Suprapubic skin (tissue), 4 donors: ENCODE results near the gene ARFRP1. TPM values are rescaled to one million over a fixed set of nuclear protein-coding genes. Genes with fewer than 3 reads are reported as not detected.

ENCODE experiments used
- DNase-seq, 2 donors: peaks; one replicate each; pipeline ENCODE4 v3.0.0-alpha.2; 2019; ENCODE audit warnings: low spot score in 2 of 2
- H3K27ac ChIP-seq: fragments of 200-600 bp; sonication (generic); one replicate; pipeline ENCODE4 v1.5.1; 2019
- H3K27me3 ChIP-seq: fragments of 200-600 bp; sonication (generic); one replicate; pipeline ENCODE4 v1.5.1; 2019
- H3K36me3 ChIP-seq: fragments of 200-600 bp; sonication (generic); one replicate; pipeline ENCODE4 v1.5.1; 2019
- H3K4me1 ChIP-seq: fragments of 200-600 bp; sonication (generic); one replicate; pipeline ENCODE4 v1.5.1; 2019
- H3K4me3 ChIP-seq: fragments of 200-600 bp; sonication (generic); one replicate; pipeline ENCODE4 v1.5.1; 2019; ENCODE audit warnings: mild to moderate bottlenecking
- H3K9me3 ChIP-seq: fragments of 200-600 bp; sonication (generic); one replicate; pipeline ENCODE4 v1.5.1; 2019
- CTCF ChIP-seq, 2 donors: fragments of 200-600 bp in 1 of 2; fragments of 450-650 bp in 1 of 2; sonication (generic) in 1 of 2; IDR thresholded peaks; one replicate each; pipeline ENCODE4 v1.5.1; 2016 to 2019; ENCODE audit warnings: antibody characterized with exemption in 2 of 2, mild to moderate bottlenecking in 1 of 2, moderate library complexity in 1 of 2
- EP300 ChIP-seq: sonication (generic); formaldehyde crosslinking; IDR thresholded peaks from one replicate; pipeline ENCODE4 v1.6.1; 2017; ENCODE audit warnings: antibody characterized with exemption
- POLR2A ChIP-seq, 2 donors: fragments of 450-650 bp; IDR thresholded peaks; one replicate each; pipeline ENCODE4 v1.6.1; 2017; ENCODE audit warnings: antibody characterized with exemption in 2 of 2, mild to moderate bottlenecking in 2 of 2, moderate library complexity in 2 of 2
- POLR2AphosphoS5 ChIP-seq, 3 donors: sonication (generic); formaldehyde crosslinking; IDR thresholded peaks; one replicate each; pipeline ENCODE4 v1.6.1; 2017; ENCODE audit warnings: antibody characterized with exemption in 3 of 3
- WGBS: methylation state at CpG from one replicate; pipeline ENCODE4 v1.1.5; 2018; 5-methylcytosine and 5-hydroxymethylcytosine counted together
- total RNA-seq, 4 donors: library from RNA; depleted of rRNA; stranded (reverse); fragments of >200 nt; gene quantifications; one replicate each; pipeline ENCODE4 v1.1.0, GENCODE V29; 2016

ARFRP1 gene
- total RNA-seq, 4 donors from 2014 or later: 22.1 to 31.9 (median 27.6) TPM

- 94% methylated on average over 15 of the region's 50 CpGs for WGBS
- TF ChIP-seq EP300 (no peak), POLR2AphosphoS5 (IDR thresholded peaks at IDR 0.05) (no peak), CTCF (IDR thresholded peaks at IDR 0.05) (no peak), POLR2A (IDR thresholded peaks at IDR 0.05) (no peak)
- Histone ChIP-seq H3K9me3 (no peaks in the 10 kb centered on the region), H3K4me3 (no peak overlapping the region), H3K4me1 (no peaks in the 10 kb centered on the region), H3K27me3 (no peaks in the 10 kb centered on the region), H3K27ac (no peak overlapping the region), H3K36me3 (peaks cover 11% of the 10 kb centered on the region)
- no peak for DNase-seq
These were observed 44.8 kb upstream of the ARFRP1 start for GRCh38 chr20:63752411-63753101.

- Histone ChIP-seq H3K9me3 (no peaks in the 10 kb centered on the region), H3K27ac (no peak overlapping the region), H3K4me3 (no peak overlapping the region), H3K36me3 (peaks cover 11% of the 10 kb centered on the region), H3K4me1 (no peaks in the 10 kb centered on the region), H3K27me3 (no peaks in the 10 kb centered on the region)
- TF ChIP-seq EP300 (no peak), CTCF (IDR thresholded peaks at IDR 0.05) (no peak), POLR2A (IDR thresholded peaks at IDR 0.05) (no peak), POLR2AphosphoS5 (IDR thresholded peaks at IDR 0.05) (no peak)
- DNase-seq: no peak
- 53% methylated on average over 14 of the region's 45 CpGs for WGBS
These were observed 43.9 kb upstream of the ARFRP1 start for GRCh38 chr20:63751471-63752271.

- no peaks in the 10 kb centered on the region for H3K4me1 ChIP-seq
- H3K27ac ChIP-seq: no peak overlapping the region
- H3K4me3 ChIP-seq: no peak overlapping the region
- WGBS: 63% methylated on average over 19 of the region's 26 CpGs
- H3K9me3 ChIP-seq: no peaks in the 10 kb centered on the region
- TF ChIP-seq POLR2AphosphoS5 (IDR thresholded peaks at IDR 0.05): no peak
- no peak for TF ChIP-seq POLR2A (IDR thresholded peaks at IDR 0.05)
- no peak for TF ChIP-seq CTCF (IDR thresholded peaks at IDR 0.05)
- no peak for TF ChIP-seq EP300
- no peaks in the 10 kb centered on the region for H3K27me3 ChIP-seq
- DNase-seq: peak in 1 of 2 donors; percentile 80
- H3K36me3 ChIP-seq: peaks cover 11% of the 10 kb centered on the region
These were observed 43.2 kb upstream of the ARFRP1 start for GRCh38 chr20:63750807-63751470.

- H3K4me1 ChIP-seq: peaks cover 2% of the 10 kb centered on the region
- no peak for DNase-seq
- H3K4me3 ChIP-seq: no peak overlapping the region
- TF ChIP-seq EP300 (no peak), POLR2A (IDR thresholded peaks at IDR 0.05) (no peak), CTCF (IDR thresholded peaks at IDR 0.05) (no peak), POLR2AphosphoS5 (IDR thresholded peaks at IDR 0.05) (no peak)
- H3K9me3 ChIP-seq: no peaks in the 10 kb centered on the region
- no peak overlapping the region for H3K27ac ChIP-seq
- peaks cover 11% of the 10 kb centered on the region for H3K36me3 ChIP-seq
- whole genome bisulfite sequencing: 91% methylated on average over 11 of the region's 16 CpGs
- H3K27me3 ChIP-seq: no peaks in the 10 kb centered on the region
These were observed 42.1 kb upstream of the ARFRP1 start for GRCh38 chr20:63749597-63750508.
